Endometrial microvascular endothelial cells (primary cell): ENCODE measurements around the gene OASL. TPM values are rescaled to one million over a fixed set of nuclear protein-coding genes. Genes with fewer than 3 reads are reported as not detected.
"Not testable (repeated sequence)": the region's sequence is repeated elsewhere in the genome, so short reads cannot be mapped to it uniquely, and the experiment has no call there.

Source experiments
- in situ Hi-C: cut with HindIII; loops from 2 replicates; pipeline ENCODE4 v1.10.0; 2017; ENCODE audit warnings: low sequenced_read_pairs, low pct_unique_long_range_greater_than_20kb; ENCODE audit errors: inconsistent ontology term
- total RNA-seq: library from RNA; depleted of rRNA; stranded (reverse); fragments of >200 nt; gene quantifications from one replicate; pipeline ENCODE4 v1.2.3, GENCODE V29; 2015; ENCODE audit errors: inconsistent ontology term

The OASL gene
- 3.9 TPM for total RNA-seq

GRCh38 chr12:121038861-121039668 is at the start of gene OASL:
OASL (minus strand) TSS chr12:121039246; CDS start chr12:121038971, 275 bp downstream.
- in situ Hi-C loops, result no loop called here

GRCh38 chr12:121088195-121088585 is 49.1 kb upstream of the OASL start:
- in situ Hi-C loops, result no loop called here

GRCh38 chr12:121087467-121088194 is 48.6 kb upstream of the OASL start:
- in situ Hi-C loops, result no loop called here

GRCh38 chr12:121086781-121087295 is 47.8 kb upstream of the OASL start:
- in situ Hi-C loops, result no loop called here

GRCh38 chr12:121085506-121086353 is 46.7 kb upstream of the OASL start:
- in situ Hi-C loops, result no loop called here

GRCh38 chr12:121085069-121085468 is 46.0 kb upstream of the OASL start:
- in situ Hi-C loops, result no loop called here

- in situ Hi-C loops, result no loop called here
Observed at GRCh38 chr12:121084229-121084628, 45.2 kb upstream of the OASL start.

- in situ Hi-C loops, result no loop called here
Observed at GRCh38 chr12:121080909-121081308, 41.9 kb upstream of the OASL start.

GRCh38 chr12:121079736-121080272 is 40.8 kb upstream of the OASL start:
- in situ Hi-C loops, result no loop called here

GRCh38 chr12:121077440-121077839 is 38.4 kb upstream of the OASL start:
- in situ Hi-C loops, result not testable (repeated sequence)

- in situ Hi-C loops, result not testable (repeated sequence)
Observed at GRCh38 chr12:121075911-121076310, 36.9 kb upstream of the OASL start.

GRCh38 chr12:121072147-121072546 is 33.1 kb upstream of the OASL start:
- in situ Hi-C loops, result no loop called here

GRCh38 chr12:121069206-121069605 is 30.2 kb upstream of the OASL start:
- in situ Hi-C loops, result no loop called here

- in situ Hi-C loops, result no loop called here
Observed at GRCh38 chr12:121065345-121065744, 26.3 kb upstream of the OASL start.

- in situ Hi-C loops, result not testable (repeated sequence)
Observed at GRCh38 chr12:121064586-121064985, 25.5 kb upstream of the OASL start.

- in situ Hi-C loops, result no loop called here
Observed at GRCh38 chr12:121064116-121064515, 25.1 kb upstream of the OASL start.

- in situ Hi-C loops, result no loop called here
Observed at GRCh38 chr12:121062391-121063045, 23.5 kb upstream of the OASL start.

- in situ Hi-C loops, result no loop called here
Observed at GRCh38 chr12:121061831-121062230, 22.8 kb upstream of the OASL start.
